GM18907 (cell line): Measurements from ENCODE around the gene HOXD4.

ENCODE experiments used
- ATAC-seq: cut with Tn5 transposase; IDR thresholded peaks from one replicate; pipeline ENCODE4 v1.9.1; 2021; ENCODE audit warnings: mild to moderate bottlenecking, moderate library complexity; ENCODE audit not compliant: unreplicated experiment

Gene HOXD4

GRCh38 chr2:176139661-176140512, 11.5 kb upstream of the HOXD4 start:
- no peak for ATAC-seq

GRCh38 chr2:176140513-176141317, 10.6 kb upstream of the HOXD4 start:
- ATAC-seq, result peak; percentile 94

GRCh38 chr2:176142281-176142680, 9.1 kb upstream of the HOXD4 start:
- ATAC-seq, result no peak

GRCh38 chr2:176145085-176145969, 6.0 kb upstream of the HOXD4 start:
- ATAC-seq, result no peak

- no peak for ATAC-seq
These were observed 5.2 kb upstream of the HOXD4 start for GRCh38 chr2:176146101-176146500.

- ATAC-seq, result no peak
These were observed 4.7 kb upstream of the HOXD4 start for GRCh38 chr2:176146645-176147044.

GRCh38 chr2:176147210-176147799, 4.0 kb upstream of the HOXD4 start:
- ATAC-seq, result no peak

GRCh38 chr2:176147800-176148496, 3.4 kb upstream of the HOXD4 start:
- no peak for ATAC-seq

- no peak for ATAC-seq
These were observed 2.5 kb upstream of the HOXD4 start for GRCh38 chr2:176148751-176149421.

GRCh38 chr2:176149481-176149938, 1.8 kb upstream of the HOXD4 start:
- ATAC-seq, result no peak

- ATAC-seq, result no peak
These were observed 1.3 kb upstream of the HOXD4 start for GRCh38 chr2:176149939-176150583.

- ATAC-seq, result no peak
These were observed 537 bp upstream of the HOXD4 start for GRCh38 chr2:176150584-176151441.

- ATAC-seq, result no peak
These were observed 1.2 kb downstream of the HOXD4 start for GRCh38 chr2:176152350-176153181.

- ATAC-seq, result no peak
These were observed 3.4 kb downstream of the HOXD4 start for GRCh38 chr2:176154576-176155252.

- ATAC-seq, result no peak
These were observed 4.2 kb downstream of the HOXD4 start for GRCh38 chr2:176155356-176156044.

- no peak for ATAC-seq
These were observed 5.0 kb downstream of the HOXD4 start for GRCh38 chr2:176156301-176156806.
